Stimulated activated CD4-positive, alpha-beta T cell treated with anti-CD3 and anti-CD28 coated beads, Interleukin-12 subunit alpha, Interleukin-12 subunit beta, amount 100 ng/mL, for 4 hours (primary cell): ENCODE measurements around the gene MEF2A.
"Not testable (repeated sequence)": the region's sequence is repeated elsewhere in the genome, so short reads cannot be mapped to it uniquely, and the experiment has no call there.

Source experiments
- DNase-seq: peaks from one replicate; pipeline ENCODE4 v3.0.0-alpha.2; 2020

MEF2A gene

DNA sequence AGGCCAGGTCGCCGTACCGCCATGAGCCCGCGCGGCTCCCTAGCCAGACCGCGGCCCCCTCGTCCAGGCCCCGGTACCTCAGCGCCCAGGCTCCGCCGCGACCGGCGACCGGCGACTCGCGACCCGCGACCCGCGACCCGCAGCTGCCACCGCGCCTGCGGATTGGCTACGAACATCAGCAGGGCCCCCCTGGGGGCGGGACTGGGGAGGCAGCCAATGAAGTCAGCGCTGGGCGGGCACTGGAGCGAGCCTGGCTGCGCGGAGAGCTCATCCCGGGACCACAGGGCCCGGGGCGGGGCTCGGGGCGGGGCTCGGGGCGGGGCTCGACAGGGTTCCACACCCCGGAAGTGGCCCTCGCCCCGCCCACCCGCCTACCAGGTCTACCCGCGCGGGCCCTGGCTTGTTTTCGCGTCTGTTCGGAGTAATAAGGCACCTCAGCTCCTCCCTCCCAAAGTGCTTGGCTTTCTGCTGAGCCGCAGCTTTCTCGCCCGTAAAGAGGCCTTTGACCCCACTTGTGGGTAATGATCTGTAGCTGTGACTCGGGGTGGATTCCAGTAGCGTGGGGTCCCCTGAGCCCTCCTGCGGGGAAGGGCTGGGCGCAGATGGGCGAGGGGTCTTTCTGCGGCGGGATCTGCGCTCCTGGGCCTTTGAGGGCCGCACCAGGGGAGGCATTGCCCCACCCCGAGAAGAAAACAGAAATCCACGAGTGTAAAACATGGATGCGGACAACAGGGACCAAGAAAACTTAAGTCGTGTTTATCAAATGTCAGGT is 167.7 kb downstream of the MEF2A start, which contains the start of gene LYSMD4:
Gene LYSMD4, minus strand, starts transcription at position 170 of the 772 bp plus-strand sequence. CDS start 1,438 bp downstream, outside the sequence.
- peak; percentile 100 for DNase-seq

DNA sequence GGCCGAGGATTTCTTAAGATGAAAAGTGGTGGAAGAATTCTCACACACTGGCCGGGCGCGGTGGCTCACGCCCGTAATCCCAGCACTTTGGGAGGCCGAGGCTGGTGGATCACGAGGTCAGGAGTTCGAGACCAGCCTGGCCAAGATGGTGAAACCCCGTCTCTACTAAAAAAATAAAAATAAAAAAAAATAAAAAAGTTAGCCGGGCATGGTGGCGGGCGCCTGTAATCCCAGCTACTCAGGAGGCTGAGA is 168.2 kb downstream of the MEF2A start:
- DNase-seq: not testable (repeated sequence)

DNA sequence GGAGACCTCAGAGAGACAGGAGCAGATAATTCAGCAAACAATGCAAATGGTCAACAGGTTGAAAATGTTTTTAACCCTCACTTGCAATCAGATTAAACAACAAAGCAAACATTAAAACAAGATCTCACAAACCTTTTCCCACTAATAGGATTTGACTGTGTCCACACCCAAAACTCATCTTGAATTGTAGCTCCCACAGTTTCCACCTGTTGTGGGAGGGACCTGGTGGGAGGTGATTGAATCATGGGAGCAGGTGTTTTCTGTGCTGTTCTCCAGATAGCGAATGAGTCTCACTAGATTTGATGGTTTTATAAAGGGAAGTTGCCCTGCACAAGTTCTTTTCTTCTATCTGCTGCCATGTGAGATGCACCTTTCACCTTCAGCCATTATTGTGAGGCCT is 168.8 kb downstream of the MEF2A start:
- DNase-seq: no peak

DNA sequence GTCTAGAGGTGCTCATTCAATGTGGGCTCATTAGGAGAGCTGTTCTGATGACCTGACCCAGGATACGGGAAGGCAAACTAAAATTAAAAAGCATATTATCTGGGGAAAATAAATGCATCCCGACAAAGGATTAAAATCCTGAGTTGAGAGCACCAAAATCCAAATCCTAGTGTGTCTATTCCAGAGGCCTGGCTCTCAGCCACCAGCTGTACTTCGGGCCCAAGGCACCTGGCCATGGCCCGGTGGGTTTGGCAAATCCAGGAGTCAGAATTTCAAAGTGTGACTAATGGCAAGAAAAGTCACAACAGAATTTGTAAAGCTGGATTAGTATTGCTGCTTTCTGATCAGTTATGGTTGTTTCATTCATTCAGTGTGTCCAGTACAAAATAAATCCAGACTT is 170.1 kb downstream of the MEF2A start:
- no peak for DNase-seq

DNA sequence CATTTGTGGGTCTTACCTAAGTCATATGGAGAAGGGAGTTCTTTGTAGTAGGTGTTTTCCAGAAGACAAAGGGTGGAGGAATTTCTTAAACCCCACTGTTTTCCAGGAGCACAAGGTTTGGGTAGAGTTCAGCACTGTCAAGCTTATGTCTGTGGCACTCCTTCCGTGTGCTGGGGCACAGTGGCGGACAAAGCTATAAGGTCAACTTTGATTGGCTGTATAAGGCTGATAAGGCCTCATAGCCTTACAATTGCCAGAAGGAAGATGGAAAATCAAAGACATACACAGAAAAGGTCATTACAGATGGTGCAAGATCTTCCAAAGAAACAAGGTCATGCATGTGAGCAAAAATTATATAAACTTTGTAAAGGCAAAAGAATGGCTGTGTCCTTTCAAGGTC is 170.9 kb downstream of the MEF2A start:
- no peak for DNase-seq

DNA sequence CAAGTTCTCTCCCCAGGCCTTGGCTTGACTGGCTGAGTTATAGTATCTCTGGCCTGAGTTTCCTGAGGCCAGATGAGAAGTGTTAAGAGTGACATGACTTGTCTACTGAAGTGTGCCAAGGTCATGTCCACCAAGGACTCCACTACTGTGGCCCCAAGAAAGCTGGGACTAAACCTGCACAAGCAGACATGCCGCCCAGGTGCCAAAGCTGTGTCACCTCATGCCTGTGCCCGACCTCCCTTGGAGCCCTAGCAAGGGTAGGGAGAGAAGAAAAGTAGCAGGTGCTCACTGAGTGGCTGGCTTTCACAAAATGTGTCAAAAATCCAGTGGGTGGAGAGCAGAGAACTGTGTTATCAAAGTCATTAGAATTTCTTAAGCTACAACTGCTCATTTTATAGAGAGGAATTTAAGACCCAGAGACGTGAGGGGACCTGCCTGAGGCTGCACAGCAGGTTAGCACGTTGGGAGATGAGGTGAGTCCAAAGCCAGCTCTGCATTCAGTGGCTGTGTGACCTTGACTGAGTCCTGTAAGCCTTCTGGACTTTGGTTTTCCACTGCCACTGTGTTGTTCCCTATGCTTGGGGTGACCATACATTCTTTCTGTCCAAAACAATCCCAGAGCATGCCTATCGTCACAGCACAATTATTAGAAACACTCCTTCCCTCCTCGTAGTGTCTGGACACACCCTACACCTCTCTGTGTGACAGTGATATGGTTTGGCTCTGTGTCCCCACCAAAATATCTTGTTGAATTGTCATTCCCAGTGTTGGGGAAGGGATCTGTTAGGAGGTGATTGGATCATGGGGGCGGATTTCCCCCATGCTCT is 172.4 kb downstream of the MEF2A start:
- no peak for DNase-seq

DNA sequence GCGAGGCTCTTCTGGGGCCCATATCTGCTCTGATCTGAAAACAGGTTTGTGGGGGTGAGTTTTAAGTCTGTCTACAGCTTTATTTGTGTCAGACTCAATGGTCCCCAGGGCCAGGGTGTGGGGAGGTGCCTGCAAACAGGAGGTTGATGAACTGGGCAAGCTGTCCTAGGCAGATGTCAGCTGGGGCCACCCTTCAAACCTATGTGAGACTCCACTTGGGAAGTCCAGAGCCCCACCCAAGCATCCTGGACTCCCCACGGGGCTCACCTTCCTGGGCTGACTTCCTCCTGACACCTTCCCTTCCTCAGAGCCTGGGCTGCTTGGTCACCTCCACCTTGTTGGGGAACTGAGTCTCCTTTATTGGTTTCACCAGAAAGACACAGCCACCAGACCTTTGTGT is 176.1 kb downstream of the MEF2A start:
- no peak for DNase-seq

DNA sequence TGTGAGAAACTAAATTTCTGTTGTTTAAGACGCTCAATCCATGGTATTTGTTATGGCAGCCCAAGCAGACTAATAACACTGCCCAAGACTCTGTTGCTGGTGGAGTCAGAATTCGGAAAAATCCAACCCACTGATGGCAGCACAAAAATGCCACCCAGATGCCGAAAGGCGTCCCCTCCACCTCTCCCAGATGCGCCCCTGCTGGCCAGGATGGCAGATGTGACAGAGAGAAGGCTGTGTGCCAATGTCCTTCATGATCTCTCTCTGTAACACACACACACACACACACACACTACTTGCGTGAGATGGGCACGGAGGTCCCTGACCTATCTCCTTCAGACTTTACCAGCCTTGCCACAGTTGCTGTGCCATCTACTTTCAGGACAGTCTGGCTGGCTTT is 178.4 kb downstream of the MEF2A start:
- no peak for DNase-seq

DNA sequence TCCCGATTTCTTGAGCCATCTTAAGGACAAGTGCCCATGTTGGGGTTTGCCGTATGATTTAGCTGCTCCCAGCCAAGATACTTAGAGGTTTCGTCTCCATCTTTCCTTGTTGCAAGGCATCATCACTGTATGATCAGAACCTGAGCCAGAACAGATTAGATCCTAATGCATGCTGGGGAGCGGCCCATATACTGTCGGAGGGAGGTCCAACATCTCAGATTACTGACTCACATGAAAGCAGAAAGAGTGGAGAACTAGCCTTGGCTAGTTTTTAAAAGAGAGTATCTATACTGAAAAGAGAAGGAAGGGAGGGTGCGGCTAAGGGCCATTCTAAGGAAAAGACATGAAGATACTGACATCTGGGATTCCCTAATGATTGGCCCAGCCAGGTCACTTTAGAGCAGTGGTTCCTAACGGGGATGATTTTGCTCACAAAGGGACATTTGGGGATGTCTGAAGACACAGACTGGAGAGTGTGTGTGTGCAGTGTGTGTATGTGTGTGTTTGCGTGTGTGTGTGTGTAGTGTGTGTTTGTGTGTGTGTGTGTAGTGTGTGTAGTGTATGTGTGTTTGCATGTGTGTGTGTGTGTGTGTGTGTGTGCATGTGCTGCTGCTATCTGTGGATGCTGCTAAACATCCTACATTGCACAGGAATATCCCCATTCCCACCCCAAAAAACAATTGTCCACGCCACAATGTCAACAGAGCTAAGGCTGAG is 179.7 kb downstream of the MEF2A start:
- no peak for DNase-seq

DNA sequence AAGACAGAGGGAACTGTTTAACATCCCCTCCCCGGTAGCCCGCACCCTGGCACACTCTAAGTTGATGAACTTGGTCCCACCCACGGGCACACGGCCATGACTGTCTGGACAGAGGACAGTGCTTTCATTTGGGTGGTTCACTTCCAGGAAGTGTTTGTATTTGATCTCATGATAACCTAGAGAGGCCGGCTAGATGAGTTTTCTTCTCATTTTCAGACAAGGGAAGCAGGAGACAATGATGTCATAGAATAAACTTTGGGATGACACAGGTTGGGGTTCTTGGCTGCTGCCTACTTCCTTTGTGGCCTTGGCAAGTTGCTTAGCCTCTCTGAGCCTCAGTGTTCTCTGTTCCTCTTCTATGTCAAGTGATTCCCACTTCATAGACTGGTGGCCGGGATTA is 183.6 kb downstream of the MEF2A start:
- DNase-seq: no peak

DNA sequence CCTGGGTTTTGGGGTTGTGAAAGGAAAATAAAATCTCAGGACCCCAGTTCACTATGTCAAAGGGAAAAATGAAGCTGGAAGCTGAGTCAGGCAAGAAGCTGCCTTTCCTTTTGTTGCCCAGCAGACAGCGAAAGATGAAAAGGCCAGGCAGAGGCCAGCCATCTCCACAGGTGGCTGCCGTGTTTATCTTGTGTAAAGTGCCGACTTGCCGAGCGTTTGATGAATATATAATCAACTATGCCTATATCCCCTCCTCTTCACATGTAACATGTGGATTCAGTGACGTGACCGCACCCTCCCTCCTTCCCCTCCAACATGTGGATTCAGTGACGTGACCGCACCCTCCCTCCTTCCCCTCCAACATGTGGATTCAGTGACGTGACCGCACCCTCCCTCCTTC is 184.5 kb downstream of the MEF2A start:
- DNase-seq: not testable (repeated sequence)

DNA sequence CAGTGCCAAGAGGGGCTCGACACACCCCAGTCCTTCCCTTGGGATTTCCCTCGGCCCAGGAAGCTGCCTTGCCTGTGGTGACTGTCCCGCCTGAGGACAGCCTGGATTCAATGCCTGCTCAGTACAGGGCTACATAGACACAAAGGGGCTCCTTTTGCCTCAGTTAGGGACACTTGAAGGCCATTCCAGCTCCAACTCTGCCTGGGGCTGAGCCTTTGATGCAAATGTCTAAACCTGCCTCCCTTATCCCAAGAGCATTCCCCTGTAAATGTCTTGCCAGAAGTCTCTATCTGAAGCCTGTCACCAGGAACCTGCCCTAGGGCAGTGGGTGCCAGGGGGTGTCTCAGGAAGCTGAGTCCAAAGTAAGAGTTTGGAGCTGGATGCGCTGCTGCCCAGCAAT is 186.8 kb downstream of the MEF2A start:
- DNase-seq: no peak

DNA sequence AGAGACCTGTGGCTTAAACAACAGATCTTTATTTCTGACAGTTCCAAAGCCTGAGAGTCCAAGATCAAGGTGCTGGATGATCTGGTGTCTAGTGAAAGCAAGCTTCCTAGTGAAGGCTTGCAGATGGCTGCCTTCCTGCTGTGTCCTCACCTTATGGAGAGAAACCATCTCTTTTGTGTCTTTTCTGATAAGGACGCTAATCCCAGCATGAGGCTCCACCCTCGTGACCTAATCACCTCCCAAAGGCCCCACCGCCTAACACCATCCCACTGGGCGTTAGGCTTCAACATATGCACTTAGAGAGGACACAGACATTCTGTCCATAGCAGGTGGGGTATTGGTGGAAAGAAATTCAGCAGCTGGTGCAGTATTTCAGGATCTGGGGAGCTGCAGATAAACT is 187.3 kb downstream of the MEF2A start:
- no peak for DNase-seq

DNA sequence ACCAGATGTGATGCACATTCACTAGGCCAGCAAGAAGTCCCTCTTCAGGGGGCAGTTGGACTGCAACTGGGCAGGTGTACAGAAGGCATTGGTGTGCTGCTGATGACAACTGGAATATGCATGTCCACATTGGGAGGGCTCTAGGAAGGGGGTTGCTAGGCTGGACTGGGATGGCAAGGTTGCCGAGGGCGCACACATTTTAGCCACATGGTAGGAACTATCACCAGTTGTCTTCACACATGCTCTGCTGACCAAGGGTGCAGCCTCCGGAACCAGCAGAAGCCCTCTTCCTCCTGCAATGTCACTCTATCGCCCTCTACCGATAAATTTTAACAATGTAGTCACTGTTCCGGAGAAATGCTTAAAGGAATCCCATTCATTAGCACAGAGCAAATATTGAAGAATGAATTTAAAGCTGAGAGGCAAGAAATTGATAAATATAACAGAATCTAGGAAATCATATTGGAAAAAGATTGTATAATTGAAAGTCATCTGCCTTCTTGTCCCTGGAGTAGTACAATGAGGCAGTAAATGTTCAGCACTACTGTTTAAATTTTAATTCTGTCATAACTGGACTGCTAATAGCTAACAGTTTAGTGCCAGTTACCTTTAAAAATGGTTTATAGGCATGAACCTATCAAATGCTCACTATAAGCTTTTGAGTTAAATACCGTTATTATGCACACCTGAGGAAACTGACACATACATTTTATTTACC is 190.1 kb downstream of the MEF2A start:
- DNase-seq: peak; percentile 11

DNA sequence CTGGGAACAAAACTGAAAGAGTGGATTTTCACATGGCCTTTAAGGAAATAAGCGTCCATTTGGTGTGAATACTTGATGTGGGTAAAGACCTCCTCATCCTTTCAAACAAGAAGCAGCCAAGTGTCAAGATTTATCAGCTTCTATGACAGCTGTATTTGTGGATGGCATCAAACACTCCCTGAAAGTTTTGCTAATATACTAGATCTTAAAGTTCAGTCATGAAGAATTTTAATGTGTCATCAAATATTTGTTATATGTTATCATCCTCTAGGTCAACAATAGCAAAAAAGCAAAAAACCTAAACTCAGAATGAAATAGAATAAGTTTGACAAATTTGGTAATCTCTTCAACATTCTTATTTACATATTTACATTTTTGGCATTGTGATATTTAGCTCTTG is 196.5 kb downstream of the MEF2A start:
- no peak for DNase-seq

DNA sequence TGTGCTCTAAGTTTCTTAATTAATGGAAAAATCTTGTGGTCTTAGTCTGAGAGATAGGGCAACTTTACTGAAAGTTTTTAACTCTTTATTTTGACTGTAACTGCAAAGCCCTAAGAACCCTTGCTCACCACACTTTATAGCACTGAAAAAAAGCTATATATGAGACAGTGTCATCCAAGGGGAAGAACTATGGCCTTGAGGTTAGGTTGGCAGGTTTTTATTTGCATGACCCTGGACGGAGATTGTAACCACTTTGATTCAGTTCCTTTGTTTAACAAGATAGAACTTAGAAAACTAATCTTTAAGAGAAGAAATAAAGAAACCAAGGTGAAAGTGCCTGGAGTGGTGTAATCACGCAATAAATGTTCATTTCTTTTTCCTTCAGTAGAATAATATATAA is 198.0 kb downstream of the MEF2A start:
- DNase-seq: no peak

DNA sequence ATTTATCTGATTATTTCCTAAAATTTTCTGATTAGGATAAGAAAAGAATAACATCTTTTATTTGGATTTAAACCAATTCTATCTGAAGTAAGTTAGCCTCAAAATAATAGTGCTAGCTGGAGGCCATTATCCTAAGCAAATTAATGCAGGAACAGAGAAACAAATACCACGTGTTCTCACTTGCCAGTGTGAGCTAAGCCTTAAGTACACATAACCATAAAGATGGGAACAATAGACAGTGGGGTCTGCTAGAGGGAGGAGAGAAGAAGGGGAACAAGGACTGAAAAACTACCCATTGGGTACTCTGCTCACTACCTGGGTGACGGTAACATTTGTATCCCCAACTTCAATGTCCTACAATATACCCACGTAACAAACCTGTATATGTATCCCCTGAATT is 198.7 kb downstream of the MEF2A start:
- DNase-seq: no peak
